Measurements from ENCODE around the gene OSCAR.

The OSCAR gene, protein sequence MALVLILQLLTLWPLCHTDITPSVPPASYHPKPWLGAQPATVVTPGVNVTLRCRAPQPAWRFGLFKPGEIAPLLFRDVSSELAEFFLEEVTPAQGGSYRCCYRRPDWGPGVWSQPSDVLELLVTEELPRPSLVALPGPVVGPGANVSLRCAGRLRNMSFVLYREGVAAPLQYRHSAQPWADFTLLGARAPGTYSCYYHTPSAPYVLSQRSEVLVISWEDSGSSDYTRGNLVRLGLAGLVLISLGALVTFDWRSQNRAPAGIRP

DNA sequence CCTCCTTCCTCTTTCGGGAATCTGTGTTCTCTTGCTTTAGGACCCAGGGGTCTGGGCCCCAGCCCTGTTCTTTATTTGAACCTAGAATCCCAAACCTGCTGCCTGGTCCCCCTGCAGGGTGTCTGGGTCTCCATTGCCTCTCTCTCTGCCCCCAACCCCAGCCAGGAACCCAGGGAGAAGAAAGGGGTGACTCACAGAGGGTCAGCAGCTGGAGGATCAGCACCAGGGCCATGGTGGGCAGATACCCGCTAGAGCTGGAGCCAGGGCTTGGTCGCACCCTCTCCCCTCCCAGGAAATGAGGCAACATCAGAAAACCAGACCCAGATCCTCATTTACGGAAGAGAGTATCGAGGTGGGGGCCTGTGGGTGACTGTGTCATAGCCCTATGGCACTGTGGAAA is at the start of gene OSCAR:
OSCAR (minus strand) TSS at position 243 of the 400 bp plus-strand sequence; CDS start at position 232, 11 bp downstream.
- DNase-seq (ENCODE audit: low read depth), result no peak
- TF ChIP-seq, protein P1, sequence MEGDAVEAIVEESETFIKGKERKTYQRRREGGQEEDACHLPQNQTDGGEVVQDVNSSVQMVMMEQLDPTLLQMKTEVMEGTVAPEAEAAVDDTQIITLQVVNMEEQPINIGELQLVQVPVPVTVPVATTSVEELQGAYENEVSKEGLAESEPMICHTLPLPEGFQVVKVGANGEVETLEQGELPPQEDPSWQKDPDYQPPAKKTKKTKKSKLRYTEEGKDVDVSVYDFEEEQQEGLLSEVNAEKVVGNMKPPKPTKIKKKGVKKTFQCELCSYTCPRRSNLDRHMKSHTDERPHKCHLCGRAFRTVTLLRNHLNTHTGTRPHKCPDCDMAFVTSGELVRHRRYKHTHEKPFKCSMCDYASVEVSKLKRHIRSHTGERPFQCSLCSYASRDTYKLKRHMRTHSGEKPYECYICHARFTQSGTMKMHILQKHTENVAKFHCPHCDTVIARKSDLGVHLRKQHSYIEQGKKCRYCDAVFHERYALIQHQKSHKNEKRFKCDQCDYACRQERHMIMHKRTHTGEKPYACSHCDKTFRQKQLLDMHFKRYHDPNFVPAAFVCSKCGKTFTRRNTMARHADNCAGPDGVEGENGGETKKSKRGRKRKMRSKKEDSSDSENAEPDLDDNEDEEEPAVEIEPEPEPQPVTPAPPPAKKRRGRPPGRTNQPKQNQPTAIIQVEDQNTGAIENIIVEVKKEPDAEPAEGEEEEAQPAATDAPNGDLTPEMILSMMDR (IDR thresholded peaks at IDR 0.05; ENCODE audit: insufficient read depth, low read depth, low read length, missing control alignments), result no peak
- H3K4me3 ChIP-seq (ENCODE audit: low read depth, low read length), result no peak within 1 kb of the TSS

DNA sequence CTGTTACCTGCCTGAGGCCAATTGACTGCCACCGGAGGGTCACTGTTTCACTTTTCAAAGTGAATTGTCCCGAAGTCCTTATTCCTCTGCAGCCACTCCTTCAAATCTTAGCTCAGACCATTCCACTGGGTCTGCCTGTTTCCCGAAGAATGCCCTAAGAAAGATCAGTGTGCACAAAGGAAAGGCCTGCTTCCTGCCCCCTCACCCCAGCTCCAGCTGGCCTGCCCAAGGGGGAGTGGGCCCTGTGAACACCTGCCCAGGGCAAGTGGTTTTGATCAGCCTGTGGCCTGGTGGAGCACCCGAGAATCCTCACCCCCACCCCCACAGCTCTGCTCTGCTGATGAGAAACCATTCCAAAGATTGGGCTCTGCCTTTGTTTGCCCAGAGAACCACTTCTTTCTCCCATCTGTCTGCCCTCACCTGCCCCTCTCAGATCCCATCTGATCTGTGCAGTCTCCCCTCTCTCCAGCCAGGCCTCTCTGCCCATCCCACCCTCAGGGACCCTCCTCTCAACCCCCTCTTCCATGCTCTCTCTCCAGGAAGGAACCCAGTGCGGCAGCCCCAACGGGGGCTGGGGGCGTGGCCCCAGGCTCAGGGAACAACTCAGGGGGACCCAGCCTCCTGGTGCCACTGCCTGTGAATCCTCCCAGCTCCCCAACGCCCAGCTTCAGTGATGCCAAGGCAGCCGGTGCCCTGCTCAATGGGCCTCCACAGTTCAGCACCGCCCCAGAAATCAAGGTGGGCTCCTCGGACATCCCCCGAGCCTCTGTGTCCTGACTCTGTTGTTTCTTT is 48.6 kb upstream of the OSCAR start:
- H3K4me3 ChIP-seq (ENCODE audit: low read depth, low read length), result no peak overlapping the region
- DNase-seq (ENCODE audit: low read depth), result no peak
- TF ChIP-seq, protein P1 (IDR thresholded peaks at IDR 0.05; ENCODE audit: insufficient read depth, low read depth, low read length, missing control alignments), result no peak

DNA sequence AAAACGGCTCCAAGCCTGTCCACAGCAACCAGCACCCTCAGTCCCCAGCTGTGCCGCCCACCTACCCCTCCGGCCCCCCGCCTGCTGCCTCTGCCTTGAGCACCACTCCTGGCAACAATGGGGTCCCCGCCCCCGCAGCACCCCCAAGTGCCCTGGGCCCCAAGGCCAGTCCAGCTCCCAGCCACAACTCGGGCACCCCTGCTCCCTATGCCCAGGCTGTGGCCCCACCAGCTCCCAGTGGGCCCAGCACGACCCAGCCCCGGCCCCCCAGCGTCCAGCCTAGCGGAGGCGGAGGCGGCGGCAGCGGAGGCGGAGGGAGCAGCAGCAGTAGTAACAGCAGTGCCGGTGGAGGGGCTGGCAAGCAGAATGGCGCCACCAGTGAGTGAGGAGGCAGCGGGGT is 47.6 kb upstream of the OSCAR start:
- TF ChIP-seq, protein P1 (IDR thresholded peaks at IDR 0.05; ENCODE audit: insufficient read depth, low read depth, low read length, missing control alignments), result no peak
- no peak overlapping the region for H3K4me3 ChIP-seq (ENCODE audit: low read depth, low read length)
- DNase-seq (ENCODE audit: low read depth), result no peak

DNA sequence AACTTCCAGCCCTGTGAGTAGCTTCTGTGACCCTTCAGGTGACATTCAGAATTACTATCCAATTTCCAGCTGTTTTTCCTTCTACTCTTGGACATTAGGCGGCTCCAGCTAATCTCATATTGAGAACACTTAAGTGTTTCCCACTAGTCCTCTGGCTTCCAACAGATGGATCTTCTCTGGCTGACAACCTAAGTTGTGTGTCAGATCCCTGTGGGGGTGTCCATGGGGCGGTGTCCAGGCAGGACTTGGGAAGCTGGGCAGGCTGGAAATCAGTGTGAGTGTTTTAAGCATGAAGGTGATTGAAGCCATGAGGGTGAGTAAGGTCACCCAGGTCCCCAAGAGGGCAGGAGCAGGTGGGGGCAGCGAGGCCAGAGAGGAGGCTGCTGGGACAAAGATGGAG is 47.1 kb upstream of the OSCAR start:
- no peak for DNase-seq (ENCODE audit: low read depth)
- TF ChIP-seq, protein P1 (IDR thresholded peaks at IDR 0.05; ENCODE audit: insufficient read depth, low read depth, low read length, missing control alignments), result no peak
- no peak overlapping the region for H3K4me3 ChIP-seq (ENCODE audit: low read depth, low read length)

DNA sequence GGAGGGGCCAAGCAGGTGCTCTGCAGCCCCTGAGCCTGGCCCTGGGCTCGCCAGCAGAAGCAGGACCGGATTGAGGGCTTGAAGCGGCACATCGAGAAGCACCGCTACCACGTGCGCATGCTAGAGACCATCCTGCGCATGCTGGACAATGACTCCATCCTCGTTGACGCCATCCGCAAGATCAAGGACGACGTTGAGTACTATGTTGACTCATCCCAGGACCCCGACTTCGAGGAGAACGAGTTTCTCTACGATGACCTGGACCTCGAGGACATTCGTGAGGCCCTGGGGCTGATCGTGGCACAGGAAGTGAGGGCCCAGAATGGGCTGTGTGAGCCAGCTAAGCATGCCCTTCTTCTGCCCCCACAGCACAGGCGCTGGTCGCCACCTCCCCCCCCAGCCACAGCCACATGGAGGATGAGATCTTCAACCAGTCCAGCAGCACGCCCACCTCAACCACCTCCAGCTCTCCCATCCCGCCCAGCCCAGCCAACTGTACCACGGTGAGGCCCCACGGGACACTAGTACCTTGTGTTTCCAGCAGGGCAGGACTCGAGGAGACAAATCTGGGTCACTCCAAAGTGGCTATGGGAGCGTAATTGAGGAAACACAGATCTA is 45.0 kb upstream of the OSCAR start:
- H3K4me3 ChIP-seq (ENCODE audit: low read depth, low read length), result no peak overlapping the region
- TF ChIP-seq, protein P1 (IDR thresholded peaks at IDR 0.05; ENCODE audit: insufficient read depth, low read depth, low read length, missing control alignments), result no peak
- no peak for DNase-seq (ENCODE audit: low read depth)

DNA sequence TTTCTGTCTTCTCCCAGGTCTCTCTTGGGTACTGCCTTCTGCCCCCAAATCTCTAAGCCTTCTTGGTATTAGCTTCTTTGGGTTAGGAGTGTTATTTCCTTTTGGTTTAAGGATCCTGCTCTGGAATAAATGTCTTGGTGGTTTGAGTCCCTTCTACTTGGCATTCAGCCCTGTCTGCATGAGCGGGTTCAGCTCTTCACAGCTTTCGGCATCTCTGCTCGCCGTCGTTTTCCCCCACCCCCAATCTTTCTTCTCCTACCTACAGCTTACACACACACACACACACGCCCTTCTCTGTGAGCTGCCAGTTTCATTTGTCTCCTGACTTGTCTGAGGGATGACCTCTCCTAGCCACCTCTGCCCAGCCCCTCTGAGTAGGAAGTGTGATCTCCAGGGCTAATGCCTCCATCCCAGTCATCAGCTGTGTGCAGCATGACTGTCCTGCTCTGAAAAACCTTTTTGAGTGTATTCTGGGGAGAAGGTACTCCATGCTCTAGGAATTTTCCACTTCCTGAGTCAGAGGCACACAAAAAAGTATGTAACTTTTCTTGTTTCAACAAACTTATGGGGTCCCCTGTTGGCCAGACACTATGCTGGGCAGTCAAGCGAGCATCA is 41.7 kb upstream of the OSCAR start:
- no peak for DNase-seq (ENCODE audit: low read depth)
- TF ChIP-seq, protein P1 (IDR thresholded peaks at IDR 0.05; ENCODE audit: insufficient read depth, low read depth, low read length, missing control alignments), result no peak
- H3K4me3 ChIP-seq (ENCODE audit: low read depth, low read length), result no peak overlapping the region

Measured in GM12865 (cell line).